ENCODE results near the gene RADX. TPM values are rescaled to one million over a fixed set of nuclear protein-coding genes. Genes with fewer than 3 reads are reported as not detected.
"Not testable (repeated sequence)": the region's sequence is repeated elsewhere in the genome, so short reads cannot be mapped to it uniquely, and the experiment has no call there.

The RADX gene
- total and polyA plus RNA-seq, 10 donors = 2.7 to 19.4 (median 5.9) TPM

DNA sequence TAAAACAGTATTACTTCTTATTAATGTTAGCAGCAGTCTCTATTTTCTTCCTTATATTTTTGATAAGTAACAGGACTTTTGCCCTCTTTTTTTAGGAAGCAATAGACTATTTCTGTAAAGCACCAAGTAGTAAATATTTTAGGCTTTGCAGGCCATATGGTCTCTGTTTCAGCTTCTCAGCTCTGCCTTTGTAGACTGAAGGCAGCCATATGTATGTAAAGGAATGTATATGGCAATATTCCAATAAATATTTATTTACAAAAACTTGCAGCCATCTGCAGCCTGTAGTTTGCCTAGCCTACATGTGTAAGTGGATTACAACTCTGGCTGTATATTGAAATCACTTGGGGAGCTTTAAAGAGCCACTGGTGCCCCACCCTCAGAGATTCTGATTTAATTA, 15.0 kb downstream of the RADX start:
- no peak for DNase-seq
- Histone ChIP-seq H3K27me3 (replicated peaks in 1 of 7) (peaks cover 0 to 4% (median 0%) of the 10 kb centered on the region in 7 donors), H3K4me3 (no peak overlapping the region), H3K27ac (no peak overlapping the region), H3K4me1 (no peaks in the 10 kb centered on the region), H3K9me3 (no peaks in the 10 kb centered on the region), H3K36me3 (no peaks in the 10 kb centered on the region)
- TF ChIP-seq POLR2A (IDR thresholded peaks at IDR 0.05) (no peak), POLR2AphosphoS5 (IDR thresholded peaks at IDR 0.05) (no peak)
- TF ChIP-seq, protein P1, sequence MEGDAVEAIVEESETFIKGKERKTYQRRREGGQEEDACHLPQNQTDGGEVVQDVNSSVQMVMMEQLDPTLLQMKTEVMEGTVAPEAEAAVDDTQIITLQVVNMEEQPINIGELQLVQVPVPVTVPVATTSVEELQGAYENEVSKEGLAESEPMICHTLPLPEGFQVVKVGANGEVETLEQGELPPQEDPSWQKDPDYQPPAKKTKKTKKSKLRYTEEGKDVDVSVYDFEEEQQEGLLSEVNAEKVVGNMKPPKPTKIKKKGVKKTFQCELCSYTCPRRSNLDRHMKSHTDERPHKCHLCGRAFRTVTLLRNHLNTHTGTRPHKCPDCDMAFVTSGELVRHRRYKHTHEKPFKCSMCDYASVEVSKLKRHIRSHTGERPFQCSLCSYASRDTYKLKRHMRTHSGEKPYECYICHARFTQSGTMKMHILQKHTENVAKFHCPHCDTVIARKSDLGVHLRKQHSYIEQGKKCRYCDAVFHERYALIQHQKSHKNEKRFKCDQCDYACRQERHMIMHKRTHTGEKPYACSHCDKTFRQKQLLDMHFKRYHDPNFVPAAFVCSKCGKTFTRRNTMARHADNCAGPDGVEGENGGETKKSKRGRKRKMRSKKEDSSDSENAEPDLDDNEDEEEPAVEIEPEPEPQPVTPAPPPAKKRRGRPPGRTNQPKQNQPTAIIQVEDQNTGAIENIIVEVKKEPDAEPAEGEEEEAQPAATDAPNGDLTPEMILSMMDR (IDR thresholded peaks at IDR 0.05 in 8 of 11, conservative IDR thresholded peaks at IDR 0.05 in 3 of 11) = no peak
- intact Hi-C loops (cut with DNase I; ENCODE audit: low total_unique reads) = no loop called here

DNA sequence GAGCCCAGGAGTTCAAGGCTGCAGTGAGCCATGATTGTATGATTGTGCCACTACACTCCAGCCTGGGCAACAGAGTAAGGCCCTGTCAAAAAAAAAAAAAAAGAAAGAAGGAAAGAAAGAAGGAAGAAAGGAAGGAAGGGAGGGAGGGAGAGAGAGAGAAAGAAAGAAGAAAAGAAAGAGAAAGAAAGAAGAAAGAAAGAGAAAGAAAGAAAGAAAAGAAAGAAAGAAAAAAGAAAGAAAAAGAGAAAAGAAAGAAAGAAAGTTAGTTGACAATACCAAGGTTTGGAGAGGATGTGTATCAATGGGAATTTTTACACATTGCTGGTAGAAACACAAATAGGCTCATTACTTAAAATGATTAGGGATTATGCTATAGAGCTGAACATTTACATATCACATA, 19.8 kb downstream of the RADX start:
- Histone ChIP-seq H3K9me3 (no peaks in the 10 kb centered on the region), H3K4me1 (no peaks in the 10 kb centered on the region), H3K27me3 (replicated peaks in 1 of 7) (peaks cover 0 to 4% (median 0%) of the 10 kb centered on the region in 7 donors), H3K36me3 (no peaks in the 10 kb centered on the region), H3K4me3 (no peak overlapping the region), H3K27ac (no peak overlapping the region)
- TF ChIP-seq, protein P1 (IDR thresholded peaks at IDR 0.05 in 8 of 11, conservative IDR thresholded peaks at IDR 0.05 in 3 of 11) = no peak
- no peak for TF ChIP-seq POLR2A (IDR thresholded peaks at IDR 0.05)
- TF ChIP-seq POLR2AphosphoS5 (IDR thresholded peaks at IDR 0.05) = no peak
- no peak for DNase-seq
- intact Hi-C loops (cut with DNase I; ENCODE audit: low total_unique reads) = no loop called here

DNA sequence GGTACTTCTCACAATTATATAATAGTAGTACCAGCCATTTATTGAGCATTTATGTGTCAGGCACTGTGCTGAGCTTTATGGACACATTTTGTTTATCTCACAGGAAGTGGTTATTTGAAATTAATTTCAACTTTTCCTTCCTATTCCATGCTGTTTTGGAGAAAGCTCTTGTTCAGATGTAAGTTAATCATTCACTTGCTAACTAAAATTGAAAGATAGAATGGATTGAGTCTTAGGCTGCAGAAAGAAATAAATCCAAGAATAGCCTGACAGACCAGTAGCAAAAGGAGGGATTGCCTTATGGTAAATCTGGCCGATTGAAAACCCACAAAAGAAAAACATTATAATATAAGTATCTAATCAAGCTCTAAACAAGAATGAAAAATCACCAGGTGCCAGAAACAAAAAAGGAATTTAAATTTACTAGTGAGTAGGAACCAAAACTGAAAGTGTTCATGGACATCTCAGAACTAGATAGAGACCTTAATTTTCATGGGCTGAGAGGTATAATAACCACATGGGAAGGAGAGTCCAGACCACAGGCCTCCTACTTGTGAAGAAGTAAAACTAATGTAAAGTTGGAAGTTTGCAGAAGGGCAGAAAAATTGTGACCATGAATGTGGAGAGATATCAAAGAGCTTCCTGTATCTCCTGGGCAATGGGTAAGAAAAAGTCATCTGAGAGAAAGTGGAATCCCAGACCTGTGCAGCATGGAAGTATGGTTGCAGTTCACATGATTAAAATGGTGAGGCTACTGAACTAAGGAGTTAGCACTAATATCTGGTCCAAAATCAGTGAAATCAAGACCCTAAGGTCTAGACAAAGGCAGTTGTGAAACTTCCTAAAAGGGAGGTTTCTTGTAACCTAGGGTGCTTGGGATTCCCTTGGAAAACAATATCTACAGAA, 38.0 kb downstream of the RADX start:
- TF ChIP-seq, protein P1 (IDR thresholded peaks at IDR 0.05 in 8 of 11, conservative IDR thresholded peaks at IDR 0.05 in 3 of 11) = no peak
- TF ChIP-seq POLR2A (IDR thresholded peaks at IDR 0.05) = no peak
- TF ChIP-seq POLR2AphosphoS5 (IDR thresholded peaks at IDR 0.05) = no peak
- Histone ChIP-seq H3K4me3 (no peak overlapping the region), H3K9me3 (peaks cover 0 to 4% (median 0%) of the 10 kb centered on the region in 8 donors), H3K27ac (no peak overlapping the region), H3K4me1 (no peaks in the 10 kb centered on the region), H3K27me3 (replicated peaks in 1 of 7) (no peaks in the 10 kb centered on the region), H3K36me3 (no peaks in the 10 kb centered on the region)
- no peak for DNase-seq
- intact Hi-C loops (cut with DNase I; ENCODE audit: low total_unique reads) = no loop called here
- WGBS, 5 donors = 50 to 76% (median 57%) methylated on average over 1 of the region's 1 CpG

DNA sequence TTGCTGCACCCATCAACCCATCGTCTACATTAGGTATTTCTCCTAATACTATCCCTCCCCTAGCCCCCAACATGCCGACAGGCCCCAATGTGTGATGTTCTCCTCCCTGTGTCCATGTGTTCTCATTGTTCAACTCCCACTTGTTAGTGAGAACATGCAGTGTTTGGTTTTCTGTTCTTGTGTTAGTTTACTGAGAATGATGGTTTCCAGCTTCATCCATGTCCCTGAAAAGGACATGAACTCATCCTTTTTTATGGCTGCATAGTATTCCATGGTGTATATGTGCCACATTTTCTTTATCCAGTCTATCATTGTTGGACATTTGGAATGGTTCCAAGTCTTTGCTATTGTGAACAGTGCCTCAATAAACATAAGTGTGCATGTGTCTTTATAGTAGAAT, 41.8 kb downstream of the RADX start:
- 70 to 94% (median 92%) methylated on average over 2 of the region's 2 CpGs for WGBS, 5 donors
- H3K9me3 ChIP-seq; H3K27me3 ChIP-seq (replicated peaks in 1 of 7); H3K36me3 ChIP-seq; H3K27ac ChIP-seq; intact Hi-C loops (cut with DNase I; ENCODE audit: low total_unique reads); H3K4me3 ChIP-seq; H3K4me1 ChIP-seq; DNase-seq: not testable (repeated sequence)

Data from spleen (tissue), 11 donors.